HCT116 (cell line): ENCODE data around the gene SH2D7.

ENCODE experiments used
- CBX3 ChIP-seq: IDR thresholded peaks from 2 replicates; pipeline ENCODE4 v1.6.1; 2012; ENCODE audit warnings: low read depth
- CEBPB ChIP-seq: IDR thresholded peaks from 2 replicates; pipeline ENCODE4 v1.6.1; 2012; ENCODE audit warnings: low read depth
- CTCF ChIP-seq, 3 experiments: fragments of 200-600 bp in 1 of 3; sonication (generic) in 1 of 3; IDR thresholded peaks in 2 of 3; conservative IDR thresholded peaks in 1 of 3; 2 replicates each; pipeline ENCODE4 v1.5.1; 2012 to 2017; ENCODE audit warnings: low read depth in 2 of 3, low read length in 2 of 3, antibody characterized with exemption in 1 of 3, borderline replicate concordance in 1 of 3, control low read depth in 1 of 3, mild to moderate bottlenecking in 1 of 3, mixed read lengths in 1 of 3, mixed run types in 1 of 3, moderate library complexity in 1 of 3; ENCODE audit not compliant: insufficient read depth in 1 of 3
- EGR1 ChIP-seq: IDR thresholded peaks from 2 replicates; pipeline ENCODE4 v1.6.1; 2012; ENCODE audit warnings: low read depth
- EZH2 ChIP-seq: fragments of 200-600 bp; sonication (generic); IDR thresholded peaks from 2 replicates; pipeline ENCODE4 v1.6.1; 2017; ENCODE audit warnings: antibody characterized with exemption, mixed run types
- JUND ChIP-seq: IDR thresholded peaks from 2 replicates; pipeline ENCODE4 v1.6.1; 2012
- MAX ChIP-seq: IDR thresholded peaks from 2 replicates; pipeline ENCODE4 v1.6.1; 2012
- POLR2A ChIP-seq: IDR thresholded peaks from 2 replicates; pipeline ENCODE4 v1.7.0; 2011; ENCODE audit warnings: borderline replicate concordance; ENCODE audit not compliant: insufficient read depth, insufficient read length; ENCODE audit errors: extremely low read depth
- SIN3A ChIP-seq: IDR thresholded peaks from 2 replicates; pipeline ENCODE4 v1.6.1; 2012; ENCODE audit warnings: low read depth
- SP1 ChIP-seq: IDR thresholded peaks from 2 replicates; pipeline ENCODE4 v1.6.1; 2012; ENCODE audit warnings: low read depth

GRCh38 chr15:78059110-78059839, 33.1 kb upstream of the SH2D7 start:
- TF ChIP-seq CTCF (IDR thresholded peaks at IDR 0.05 in 2 of 3, conservative IDR thresholded peaks at IDR 0.05 in 1 of 3; ENCODE audit: borderline replicate concordance in 1 of 3, insufficient read depth in 1 of 3, low read depth in 2 of 3, low read length in 2 of 3) (no peak), CBX3 (no peak), CEBPB (no peak), EZH2 (no peak), MAX (no peak), POLR2A (no peak), SP1 (no peak), JUND (no peak), EGR1 (no peak), SIN3A (no peak)
